Right lobe of liver (tissue), 6 donors: Measurements from ENCODE around the gene IZUMO1. TPM values are rescaled to one million over a fixed set of nuclear protein-coding genes. Genes with fewer than 3 reads are reported as not detected.

Experiments used
- ATAC-seq, 4 donors: fragments of 200-7000 bp; cut with Tn5 transposase; one replicate each; pipeline ENCODE4 v1.9.1; 2020; ENCODE audit warnings: mild to moderate bottlenecking in 4 of 4, moderate library complexity in 4 of 4
- DNase-seq, 3 donors: peaks; one replicate each; pipeline ENCODE4 v3.0.0-alpha.2; 2020
- H3K27ac ChIP-seq, 3 donors: fragments of 200-600 bp; one replicate each; pipeline ENCODE4 v1.8.0; 2022
- H3K27me3 ChIP-seq, 2 donors: fragments of 200-600 bp; one replicate each; pipeline ENCODE4 v1.8.0; 2022
- H3K36me3 ChIP-seq, 4 donors: fragments of 200-600 bp; sonication (generic) in 1 of 4; one replicate each; pipeline versions ENCODE4 v1.5.1 to v1.8.0; 2017 to 2022; ENCODE audit warnings: control low read depth in 1 of 4
- H3K4me1 ChIP-seq, 4 donors: fragments of 200-600 bp; sonication (generic) in 1 of 4; one replicate each; pipeline versions ENCODE4 v1.5.1 to v1.8.0; 2017 to 2022; ENCODE audit warnings: control low read depth in 1 of 4
- H3K4me3 ChIP-seq, 3 donors: fragments of 200-600 bp; one replicate each; pipeline ENCODE4 v1.8.0; 2022
- H3K9me3 ChIP-seq, 4 donors: fragments of 200-600 bp; sonication (generic) in 1 of 4; one replicate each; pipeline versions ENCODE4 v1.5.1 to v1.8.0; 2017 to 2022; ENCODE audit warnings: control low read depth in 1 of 4
- POLR2A ChIP-seq: fragments of 450-650 bp; IDR thresholded peaks from one replicate; pipeline ENCODE4 v1.6.1; 2017; ENCODE audit warnings: antibody characterized with exemption, mild to moderate bottlenecking
- WGBS: methylation state at CpG from one replicate; pipeline ENCODE4 v1.1.6; 2018; ENCODE audit warnings: low coverage, low lambda C conversion rate; ENCODE audit not compliant: insufficient coverage; ENCODE audit errors: missing lambda C conversion rate; 5-methylcytosine and 5-hydroxymethylcytosine counted together
- intact Hi-C, 2 donors: fragments of 100-400 bp; cut with DNase I; formaldehyde crosslinking; loops; one replicate each; pipeline versions ENCODE4 v1.11.2 to v1.14.1; 2022
- total RNA-seq, 6 experiments: library from RNA; depleted of rRNA in 2 of 6; stranded (reverse); fragments of >200 nt in 2 of 6; fragmentation: NEBNext Ultra II Directional in 3 of 6; extraction: Animal tissue kit (Norgen Biotek cat#: 25700) in 3 of 6; gene quantifications; one replicate each; pipeline versions ENCODE4 v1.1.0 to v1.2.4, GENCODE V29; 2016 to 2023
- TF ChIP-seq, protein P1 (sequence below), 4 donors: fragments of 200-600 bp in 3 of 4; fragments of 450-650 bp in 1 of 4; IDR thresholded peaks; one replicate each; pipeline versions ENCODE4 v1.5.1 to v1.8.0; 2016 to 2022; ENCODE audit warnings: antibody characterized with exemption in 4 of 4, mild to moderate bottlenecking in 2 of 4
- donor health status: DM: no; HTN: yes; CAD: no.
- donor health status: DM: no; HTN: no; CAD: no.
- donor health status: DM: no; HTN: no; CAD: no.
- donor health status: DM: no; HTN: yes; CAD: no.
- donor health status: DM: no; HTN: yes; CAD: no.

Gene IZUMO1
- total RNA-seq, 6 experiments from 2014 or later: 0.10 to 0.35 (median 0.13) TPM; not detected in 1

DNA sequence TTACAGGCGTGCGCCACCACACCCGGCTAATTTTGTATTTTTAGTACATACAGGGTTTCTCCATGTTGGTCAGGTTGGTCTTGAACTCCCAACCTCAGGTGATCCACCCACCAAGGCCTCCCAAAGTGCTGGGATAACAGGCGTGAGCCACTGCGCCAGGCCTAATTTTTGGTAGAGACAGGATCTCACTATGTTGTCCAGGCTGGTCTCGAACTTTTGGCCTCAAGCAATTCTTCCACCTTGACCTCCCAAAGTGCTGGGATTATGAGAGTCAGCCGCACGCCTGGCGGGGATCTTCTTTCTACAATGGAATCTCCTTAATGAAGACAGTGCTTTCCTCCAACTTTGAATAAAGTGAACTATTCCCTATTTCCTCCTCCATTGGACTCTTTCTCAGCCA is 12.1 kb downstream of the IZUMO1 start:
- Histone ChIP-seq H3K9me3 (no peaks in the 10 kb centered on the region), H3K36me3 (no peaks in the 10 kb centered on the region), H3K4me1 (peaks cover 0 to 5% (median 0%) of the 10 kb centered on the region in 4 donors), H3K4me3 (no peak overlapping the region), H3K27ac (no peak overlapping the region), H3K27me3 (no peaks in the 10 kb centered on the region)
- DNase-seq (no peak), ATAC-seq (no peak)
- 95% methylated on average over 8 of the region's 9 CpGs for WGBS
- TF ChIP-seq POLR2A: no peak
- TF ChIP-seq, protein P1, sequence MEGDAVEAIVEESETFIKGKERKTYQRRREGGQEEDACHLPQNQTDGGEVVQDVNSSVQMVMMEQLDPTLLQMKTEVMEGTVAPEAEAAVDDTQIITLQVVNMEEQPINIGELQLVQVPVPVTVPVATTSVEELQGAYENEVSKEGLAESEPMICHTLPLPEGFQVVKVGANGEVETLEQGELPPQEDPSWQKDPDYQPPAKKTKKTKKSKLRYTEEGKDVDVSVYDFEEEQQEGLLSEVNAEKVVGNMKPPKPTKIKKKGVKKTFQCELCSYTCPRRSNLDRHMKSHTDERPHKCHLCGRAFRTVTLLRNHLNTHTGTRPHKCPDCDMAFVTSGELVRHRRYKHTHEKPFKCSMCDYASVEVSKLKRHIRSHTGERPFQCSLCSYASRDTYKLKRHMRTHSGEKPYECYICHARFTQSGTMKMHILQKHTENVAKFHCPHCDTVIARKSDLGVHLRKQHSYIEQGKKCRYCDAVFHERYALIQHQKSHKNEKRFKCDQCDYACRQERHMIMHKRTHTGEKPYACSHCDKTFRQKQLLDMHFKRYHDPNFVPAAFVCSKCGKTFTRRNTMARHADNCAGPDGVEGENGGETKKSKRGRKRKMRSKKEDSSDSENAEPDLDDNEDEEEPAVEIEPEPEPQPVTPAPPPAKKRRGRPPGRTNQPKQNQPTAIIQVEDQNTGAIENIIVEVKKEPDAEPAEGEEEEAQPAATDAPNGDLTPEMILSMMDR (IDR thresholded peaks at IDR 0.05): no peak
- intact Hi-C loops: loop anchor here in 1 of 2 donors (10.0 kb wide), 1 partner anchor 60 kb away; the partner anchor contains the start of gene NTN5

DNA sequence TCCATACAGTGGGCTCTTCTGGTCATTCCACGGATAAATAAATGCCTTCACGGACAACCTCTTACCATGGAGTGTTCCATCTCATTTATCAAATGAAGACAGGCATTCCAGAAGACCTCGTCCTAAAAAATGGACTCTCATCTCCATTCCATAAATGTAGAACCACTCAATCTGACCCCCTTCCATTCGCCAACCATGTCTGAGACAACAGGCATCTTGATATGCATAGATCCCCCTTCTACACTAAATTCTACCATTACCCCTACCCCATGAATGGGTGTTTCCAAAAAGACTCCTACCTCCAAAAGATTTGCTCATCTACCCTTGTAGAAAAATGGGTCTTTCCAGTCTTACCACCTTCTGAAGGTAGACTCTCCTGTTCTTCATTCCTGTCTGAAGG is 15.3 kb downstream of the IZUMO1 start:
- Histone ChIP-seq H3K36me3 (no peaks in the 10 kb centered on the region), H3K27ac (no peak overlapping the region), H3K4me3 (no peak overlapping the region), H3K4me1 (no peaks in the 10 kb centered on the region), H3K9me3 (no peaks in the 10 kb centered on the region), H3K27me3 (no peaks in the 10 kb centered on the region)
- DNase-seq (no peak), ATAC-seq (no peak)
- TF ChIP-seq POLR2A: no peak
- 79% methylated on average over 4 of the region's 4 CpGs for WGBS
- intact Hi-C loops: loop anchor here in 1 of 2 donors (10.0 kb wide), 1 partner anchor 57 kb away; the partner anchor contains the start of gene NTN5

DNA sequence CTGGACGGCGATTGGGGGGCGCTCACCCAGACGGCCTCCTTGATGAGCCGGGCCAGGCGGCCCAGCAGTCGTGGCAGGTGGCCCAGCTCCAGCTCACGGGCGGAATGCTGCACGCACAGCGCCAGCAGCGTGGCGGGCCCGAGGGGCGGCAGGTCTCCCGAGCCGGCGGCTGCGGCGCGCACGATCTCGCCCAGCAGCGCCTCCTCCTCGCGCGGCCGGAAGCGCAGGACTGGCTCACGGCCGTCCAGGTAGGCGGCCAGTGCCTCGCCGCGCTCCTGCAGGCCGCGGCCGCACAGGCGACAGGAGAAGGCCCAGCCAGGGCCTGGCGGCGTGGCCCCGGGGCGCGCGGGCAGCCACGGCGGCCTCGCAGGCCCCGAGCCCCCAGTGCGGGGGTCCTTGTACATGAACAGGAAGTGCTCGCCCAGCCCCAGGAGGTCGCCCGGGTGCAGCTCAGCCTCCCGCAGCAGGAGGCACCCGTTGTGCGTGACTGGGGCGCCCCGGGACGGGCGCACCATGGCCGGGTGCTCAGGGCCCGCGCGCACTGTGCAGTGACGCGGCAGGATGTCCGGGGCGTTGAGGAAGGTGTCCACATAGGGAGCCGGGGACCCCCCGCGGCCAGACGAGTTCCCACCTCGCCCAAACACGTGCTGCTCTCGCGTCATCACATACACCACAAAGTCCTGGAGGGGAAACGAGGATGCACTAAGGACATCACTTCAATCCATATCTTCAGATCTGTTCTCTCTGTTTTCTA is 17.6 kb downstream of the IZUMO1 start:
- Histone ChIP-seq H3K27me3 (no peaks in the 10 kb centered on the region), H3K4me3 (peak overlapping the region in 2 of 3 donors; percentile 9 to 33), H3K27ac (no peak overlapping the region), H3K36me3 (no peaks in the 10 kb centered on the region), H3K9me3 (no peaks in the 10 kb centered on the region), H3K4me1 (no peaks in the 10 kb centered on the region)
- TF ChIP-seq, protein P1 (IDR thresholded peaks at IDR 0.05): peak in 2 of 4 donors; percentile 6 to 26
- TF ChIP-seq POLR2A: no peak
- no CpG with 5 or more reads among the region's 77 CpGs for WGBS
- no peak for DNase-seq
- intact Hi-C loops: no loop called here
- ATAC-seq: peak; percentile 7 to 56 (median 26)

DNA sequence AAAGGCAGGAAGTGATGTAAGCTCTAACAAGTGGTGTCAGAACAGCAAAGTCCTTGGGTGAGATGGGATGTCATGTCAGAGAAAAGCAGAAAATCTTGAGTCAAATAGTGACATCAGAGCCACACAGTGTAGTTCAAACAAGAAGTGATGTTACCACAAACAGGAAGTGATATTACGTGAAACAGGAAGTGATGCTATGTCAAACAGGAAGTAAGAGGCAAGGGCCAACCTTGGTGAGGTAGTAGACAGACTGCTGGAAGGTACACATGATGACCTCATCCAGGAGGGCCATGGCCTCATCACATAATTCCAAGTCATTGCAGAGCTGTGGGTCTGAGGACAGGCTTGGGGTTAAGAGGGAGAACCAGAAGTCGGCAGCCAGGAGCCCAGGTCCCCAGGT is 20.2 kb downstream of the IZUMO1 start:
- no peak for DNase-seq
- no peaks in the 10 kb centered on the region for H3K27me3 ChIP-seq
- TF ChIP-seq, protein P1 (IDR thresholded peaks at IDR 0.05): no peak
- no peak for TF ChIP-seq POLR2A
- intact Hi-C loops: no loop called here
- WGBS: 33% methylated on average over 1 of the region's 2 CpGs
- no peak overlapping the region for H3K4me3 ChIP-seq
- peak overlapping the region in 2 of 3 donors; percentile 55 to 64 for H3K27ac ChIP-seq
- no peaks in the 10 kb centered on the region for H3K9me3 ChIP-seq
- H3K4me1 ChIP-seq: no peaks in the 10 kb centered on the region
- ATAC-seq: peak in 1 of 4 donors; percentile 8
- no peaks in the 10 kb centered on the region for H3K36me3 ChIP-seq
